ENCODE data around the gene CMIP. TPM values are rescaled to one million over a fixed set of nuclear protein-coding genes. Genes with fewer than 3 reads are reported as not detected.
A peak's percentile ranks its signal among the peaks of the same experiment; 100 is the strongest.
"Not testable (repeated sequence)": the region's sequence is repeated elsewhere in the genome, so short reads cannot be mapped to it uniquely, and the experiment has no call there.

Gene CMIP
- total RNA-seq, 4 donors from 2014 or later = 17.1 to 60.5 (median 39.7) TPM

DNA sequence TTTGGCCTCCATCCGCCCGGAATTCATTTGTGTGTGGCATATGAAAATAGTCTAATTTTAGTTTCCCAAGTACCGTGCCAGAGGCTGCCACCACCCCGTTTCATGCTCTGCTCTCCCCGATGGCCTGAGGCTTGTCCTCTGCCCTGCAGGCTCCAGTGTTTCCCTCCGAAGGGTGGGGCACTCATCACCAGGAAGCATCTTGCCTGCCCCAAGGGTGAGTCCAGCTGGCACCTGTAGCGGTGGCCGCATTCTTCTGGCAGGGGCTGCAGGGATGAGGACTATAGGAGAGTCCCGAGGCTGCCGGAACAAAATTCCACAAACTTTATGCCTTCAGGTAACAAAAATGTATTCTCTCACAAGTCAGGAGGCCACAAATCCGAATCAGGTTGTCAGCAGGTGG lies 23.1 kb upstream of the CMIP start:
- WGBS, 2 donors = 71 to 81% methylated on average over 11 of the region's 11 CpGs
- Histone ChIP-seq H3K4me1 (no peaks in the 10 kb centered on the region), H3K36me3 (no peaks in the 10 kb centered on the region), H3K27ac (no peak overlapping the region), H3K27me3 (no peaks in the 10 kb centered on the region), H3K4me3 (no peak overlapping the region), H3K9me3 (no peaks in the 10 kb centered on the region)
- no peak for TF ChIP-seq POLR2A (IDR thresholded peaks at IDR 0.05)
- intact Hi-C loops (cut with DNase I) = no loop called here
- no peak for DNase-seq

- H3K4me3 ChIP-seq; H3K9me3 ChIP-seq; DNase-seq; H3K27ac ChIP-seq; H3K36me3 ChIP-seq; intact Hi-C loops (cut with DNase I); H3K4me1 ChIP-seq; H3K27me3 ChIP-seq: not testable (repeated sequence)
- WGBS, 2 donors = 92 to 94% methylated on average over 4 to 7 of the region's 7 CpGs
Measured at GRCh38 chr16:81422153-81422552, 22.5 kb upstream of the CMIP start.

- no peak overlapping the region for H3K4me3 ChIP-seq
- 7 to 23% methylated on average over 1 of the region's 1 CpG for WGBS, 2 donors
- TF ChIP-seq CTCF (IDR thresholded peaks at IDR 0.05) (peak in 1 of 6 experiments; percentile 12), POLR2A (IDR thresholded peaks at IDR 0.05) (no peak)
- no peak overlapping the region for H3K27ac ChIP-seq
- intact Hi-C loops (cut with DNase I) = no loop called here
- H3K36me3 ChIP-seq = no peaks in the 10 kb centered on the region
- no peaks in the 10 kb centered on the region for H3K9me3 ChIP-seq
- H3K4me1 ChIP-seq = peaks cover 0 to 4% (median 0%) of the 10 kb centered on the region in 3 donors
- no peaks in the 10 kb centered on the region for H3K27me3 ChIP-seq
- DNase-seq = no peak
Measured at GRCh38 chr16:81424771-81425170, 19.8 kb upstream of the CMIP start.

DNA sequence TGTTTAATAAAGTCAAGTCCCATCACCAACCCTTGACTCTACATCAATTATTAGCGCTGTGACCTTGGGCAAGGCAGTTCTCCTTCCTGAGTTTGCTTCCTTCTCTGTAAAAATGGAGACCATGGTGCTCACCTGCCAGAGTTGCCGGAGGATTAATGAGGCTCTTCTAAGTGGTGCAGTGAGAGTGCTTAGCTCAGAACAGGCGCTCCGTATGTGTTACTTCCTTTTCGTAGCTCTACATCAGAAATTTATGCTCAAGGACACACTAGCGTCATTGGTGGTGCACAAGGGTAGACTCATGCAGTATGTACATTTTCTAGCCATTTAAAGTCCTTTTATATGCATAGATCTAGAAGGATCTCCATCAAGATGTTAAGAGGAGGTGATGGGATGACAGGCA lies 17.4 kb upstream of the CMIP start:
- TF ChIP-seq CTCF (IDR thresholded peaks at IDR 0.05) (no peak), POLR2A (IDR thresholded peaks at IDR 0.05) (no peak)

GRCh38 chr16:81429045-81429521 lies 15.5 kb upstream of the CMIP start:
- no peak overlapping the region for H3K27ac ChIP-seq

More for the DNA sequence above, 17.4 kb upstream of the CMIP start:
- DNase-seq = no peak
- WGBS, 2 donors = 90 to 92% methylated on average over 6 of the region's 6 CpGs
- H3K27ac ChIP-seq = no peak overlapping the region
- no peaks in the 10 kb centered on the region for H3K36me3 ChIP-seq
- H3K9me3 ChIP-seq = no peaks in the 10 kb centered on the region
- intact Hi-C loops (cut with DNase I) = no loop called here
- no peaks in the 10 kb centered on the region for H3K27me3 ChIP-seq
- H3K4me3 ChIP-seq = no peak overlapping the region
- H3K4me1 ChIP-seq = peaks cover 0 to 4% (median 0%) of the 10 kb centered on the region in 3 donors

More at GRCh38 chr16:81429045-81429521, 15.5 kb upstream of the CMIP start:
- WGBS, 2 donors = 61 to 63% methylated on average over 3 of the region's 3 CpGs
- Histone ChIP-seq H3K4me1 (peaks cover 0 to 4% (median 0%) of the 10 kb centered on the region in 3 donors), H3K36me3 (no peaks in the 10 kb centered on the region), H3K4me3 (no peak overlapping the region), H3K27me3 (no peaks in the 10 kb centered on the region), H3K9me3 (no peaks in the 10 kb centered on the region)
- intact Hi-C loops (cut with DNase I) = no loop called here
- DNase-seq = no peak
- TF ChIP-seq CTCF (IDR thresholded peaks at IDR 0.05) (peak in 4 of 6 experiments; percentile 17 to 47 (median 42)), POLR2A (IDR thresholded peaks at IDR 0.05) (no peak)

Measured in esophagus squamous epithelium (tissue), 5 donors.